KBM-7 (cell line): ENCODE measurements around the gene SLC25A51.

ENCODE experiments used
- DNase-seq: peaks from one replicate; pipeline ENCODE4 v3.0.0-alpha.2; 2015
- in situ Hi-C: fragments of 300-500 bp; cut with MboI; formaldehyde crosslinking; loops from 2 replicates; pipeline ENCODE4 v1.14.3; 2020; ENCODE audit warnings: low sequenced_read_pairs, low pct_unique_long_range_greater_than_20kb, mixed read lengths

Gene SLC25A51

GRCh38 chr9:37922363-37923117, 18.6 kb upstream of the SLC25A51 start:
- in situ Hi-C loops, result loop anchor here (5.0 to 25.0 kb wide), 2 partner anchors 40 to 415 kb away; no protein-coding TSS in a partner anchor
- no peak for DNase-seq

GRCh38 chr9:37921546-37922300, 17.8 kb upstream of the SLC25A51 start:
- in situ Hi-C loops, result loop anchor here (5.0 to 25.0 kb wide), 2 partner anchors 41 to 416 kb away; no protein-coding TSS in a partner anchor
- DNase-seq, result no peak

GRCh38 chr9:37921168-37921510, 17.2 kb upstream of the SLC25A51 start:
- no peak for DNase-seq
- in situ Hi-C loops, result loop anchor here (5.0 to 25.0 kb wide), 2 partner anchors 41 to 416 kb away; no protein-coding TSS in a partner anchor

- DNase-seq, result no peak
- in situ Hi-C loops, result loop anchor here (5.0 to 25.0 kb wide), 2 partner anchors 42 to 417 kb away; no protein-coding TSS in a partner anchor
These were observed 16.7 kb upstream of the SLC25A51 start for GRCh38 chr9:37920471-37921167.

- no peak for DNase-seq
- in situ Hi-C loops, result loop anchor here (5.0 to 25.0 kb wide), 2 partner anchors 42 to 417 kb away; no protein-coding TSS in a partner anchor
These were observed 16.0 kb upstream of the SLC25A51 start for GRCh38 chr9:37919956-37920335.

- no peak for DNase-seq
- in situ Hi-C loops, result loop anchor here (25.0 kb wide), 1 partner anchor 418 kb away; no protein-coding TSS in a partner anchor
These were observed 15.5 kb upstream of the SLC25A51 start for GRCh38 chr9:37919246-37919955.

GRCh38 chr9:37918665-37919170, 14.8 kb upstream of the SLC25A51 start:
- no peak for DNase-seq
- in situ Hi-C loops, result loop anchor here (25.0 kb wide), 1 partner anchor 419 kb away; no protein-coding TSS in a partner anchor

GRCh38 chr9:37917801-37918664, 14.1 kb upstream of the SLC25A51 start:
- in situ Hi-C loops, result loop anchor here (25.0 kb wide), 1 partner anchor 419 kb away; no protein-coding TSS in a partner anchor

GRCh38 chr9:37917313-37917731, 13.4 kb upstream of the SLC25A51 start:
- DNase-seq, result no peak
- in situ Hi-C loops, result loop anchor here (25.0 kb wide), 1 partner anchor 420 kb away; no protein-coding TSS in a partner anchor

More at GRCh38 chr9:37917801-37918664, 14.1 kb upstream of the SLC25A51 start:
- DNase-seq, result no peak

GRCh38 chr9:37916471-37917312, 12.8 kb upstream of the SLC25A51 start:
- in situ Hi-C loops, result loop anchor here (25.0 kb wide), 1 partner anchor 421 kb away; no protein-coding TSS in a partner anchor
- DNase-seq, result no peak

- DNase-seq, result no peak
- in situ Hi-C loops, result loop anchor here (25.0 kb wide), 1 partner anchor 421 kb away; no protein-coding TSS in a partner anchor
These were observed 12.1 kb upstream of the SLC25A51 start for GRCh38 chr9:37915911-37916470.

GRCh38 chr9:37914701-37915358, 10.9 kb upstream of the SLC25A51 start:
- in situ Hi-C loops, result loop anchor here (25.0 kb wide), 1 partner anchor 422 kb away; no protein-coding TSS in a partner anchor

GRCh38 chr9:37914154-37914551, 10.2 kb upstream of the SLC25A51 start:
- DNase-seq, result no peak
- in situ Hi-C loops, result loop anchor here (25.0 kb wide), 1 partner anchor 423 kb away; no protein-coding TSS in a partner anchor

More at GRCh38 chr9:37914701-37915358, 10.9 kb upstream of the SLC25A51 start:
- no peak for DNase-seq

- peak; percentile 98 for DNase-seq
- in situ Hi-C loops, result loop anchor here (25.0 kb wide), 1 partner anchor 424 kb away; no protein-coding TSS in a partner anchor
These were observed 9.7 kb upstream of the SLC25A51 start for GRCh38 chr9:37913480-37914153.

- in situ Hi-C loops, result loop anchor here (25.0 kb wide), 1 partner anchor 426 kb away; no protein-coding TSS in a partner anchor
These were observed 7.3 kb upstream of the SLC25A51 start for GRCh38 chr9:37911271-37911681.

More at GRCh38 chr9:37911271-37911681, 7.3 kb upstream of the SLC25A51 start:
- no peak for DNase-seq
